ENCODE data around the gene WRNIP1.
A peak's percentile ranks its signal among the peaks of the same experiment; 100 is the strongest.

The WRNIP1 gene
- 16.3 to 53.3 (median 37.8) reads per million in 18 experiments for total RNA-seq

DNA sequence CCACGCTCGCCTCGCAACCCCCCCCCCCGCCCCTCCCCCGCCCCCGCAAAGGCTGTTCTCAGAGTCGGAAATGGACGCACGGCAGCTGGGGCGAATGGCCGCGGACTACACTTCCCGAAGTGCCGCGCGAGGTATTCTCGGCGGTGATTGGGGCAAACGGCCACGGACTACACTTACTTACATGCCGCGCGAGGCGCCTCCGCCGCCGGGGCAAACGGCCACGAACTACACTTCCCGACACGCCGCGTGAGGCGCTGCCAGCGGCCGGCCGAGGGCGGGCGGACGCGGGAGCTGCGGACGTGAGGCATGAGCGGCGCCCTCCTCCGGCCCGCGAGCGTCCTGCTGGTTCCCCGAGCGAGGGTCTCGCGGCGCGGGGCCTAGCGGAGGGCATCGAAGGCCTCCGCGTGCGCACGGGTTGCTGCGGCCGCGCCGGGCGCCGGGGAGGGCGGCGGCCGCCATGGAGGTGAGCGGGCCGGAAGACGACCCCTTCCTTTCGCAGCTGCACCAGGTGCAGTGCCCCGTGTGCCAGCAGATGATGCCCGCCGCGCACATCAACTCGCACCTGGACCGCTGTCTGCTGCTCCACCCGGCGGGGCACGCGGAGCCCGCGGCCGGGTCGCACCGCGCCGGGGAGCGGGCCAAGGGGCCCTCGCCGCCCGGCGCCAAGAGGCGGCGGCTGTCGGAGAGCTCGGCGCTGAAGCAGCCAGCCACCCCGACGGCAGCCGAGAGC is at the start of gene WRNIP1:
TSS of gene WRNIP1 (plus strand) at position 228 of the 730 bp plus-strand sequence. CDS start at position 458, 230 bp downstream.
- DNase-seq, result peak; percentile 99 to 100

DNA sequence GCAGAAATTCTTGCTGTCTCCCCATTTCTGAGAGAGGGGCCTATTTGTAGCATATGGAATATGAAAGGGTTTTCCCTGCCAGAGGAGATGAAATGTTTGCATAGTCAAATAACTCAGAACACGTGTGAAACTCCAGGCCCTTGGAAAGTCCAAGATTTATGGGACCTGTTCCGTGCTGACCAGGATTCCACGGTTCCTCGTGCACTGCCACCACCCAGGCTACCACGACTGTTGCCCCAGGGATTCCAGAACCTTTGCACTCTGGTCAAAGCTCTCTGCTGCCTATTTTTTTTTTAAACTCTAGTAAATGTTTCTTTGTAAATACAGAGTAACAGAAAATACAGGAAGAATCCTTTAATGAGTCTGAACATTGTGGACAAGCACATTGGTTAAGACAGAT is 49.5 kb upstream of the WRNIP1 start:
- no peak for DNase-seq

DNA sequence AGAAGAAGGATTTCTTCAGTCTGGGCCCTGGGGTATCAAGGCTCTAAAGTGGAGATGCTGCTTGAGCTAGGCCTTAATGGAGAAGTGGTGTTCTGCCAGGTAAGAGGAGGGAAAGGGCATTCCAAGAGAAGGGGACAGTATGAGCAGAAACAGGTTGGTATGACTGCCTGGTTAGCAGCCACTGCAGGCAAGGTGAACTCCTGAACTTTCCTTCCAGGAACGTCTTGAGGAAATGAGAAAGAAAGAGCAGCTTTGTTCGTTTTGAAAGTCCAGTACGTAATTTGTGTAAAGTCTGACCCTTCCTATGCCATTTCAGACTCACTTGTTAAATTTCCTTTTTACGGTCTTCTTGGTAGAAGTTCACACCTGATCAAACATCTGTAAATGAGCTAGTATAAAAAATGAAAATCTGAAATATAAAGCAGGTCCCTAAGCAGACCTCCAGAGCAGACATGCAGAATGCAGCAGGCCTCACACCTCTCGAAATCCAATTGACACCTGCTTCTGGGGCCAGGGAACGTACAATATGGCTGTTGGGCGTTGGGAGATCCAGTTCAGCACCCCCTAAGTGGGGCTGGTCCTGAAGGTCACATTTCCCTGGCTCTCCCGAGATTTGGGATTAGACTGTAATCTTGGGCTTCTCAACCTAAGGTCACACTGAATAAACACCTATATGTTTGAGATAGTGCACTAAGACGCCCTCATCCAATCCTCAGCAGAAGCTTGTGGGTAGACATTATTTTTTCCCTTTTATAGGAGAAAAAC is 48.1 kb upstream of the WRNIP1 start:
- no peak for DNase-seq

DNA sequence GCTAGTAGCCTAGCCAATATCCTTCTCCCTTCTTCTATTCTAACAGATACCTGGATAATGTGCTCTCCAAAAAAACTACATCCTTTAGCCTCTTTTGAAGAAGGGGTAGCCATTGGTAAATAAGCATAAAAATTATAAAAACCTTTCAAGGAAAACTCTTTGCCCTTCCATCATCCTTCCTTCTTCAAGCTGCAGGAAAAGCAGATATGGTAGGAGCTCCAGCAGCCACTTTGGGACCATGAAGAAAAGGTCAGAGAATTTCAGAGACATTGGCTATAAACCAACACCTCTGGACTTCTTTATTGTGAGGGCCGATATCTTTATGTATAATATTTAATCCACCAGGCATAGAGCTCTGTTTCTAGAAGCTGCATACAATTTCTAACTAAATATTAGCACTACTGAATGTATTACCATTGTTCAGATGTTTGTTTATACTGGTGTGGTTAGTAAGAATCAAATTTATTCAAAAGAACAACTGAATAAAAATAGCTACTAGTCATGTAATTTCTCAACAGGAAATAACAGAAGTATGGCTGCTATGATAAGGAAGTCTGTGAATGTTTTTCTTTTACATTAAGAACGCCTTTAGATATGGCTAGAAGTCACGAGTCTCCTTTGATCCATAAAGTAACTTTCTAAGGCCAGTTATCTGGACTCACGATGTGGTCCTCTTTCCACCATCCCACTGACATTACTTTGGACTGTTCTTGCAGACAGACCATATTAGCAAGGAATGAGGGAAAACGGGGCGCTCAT is 46.7 kb upstream of the WRNIP1 start:
- DNase-seq, result peak in 1 of 2 donors; percentile 19

DNA sequence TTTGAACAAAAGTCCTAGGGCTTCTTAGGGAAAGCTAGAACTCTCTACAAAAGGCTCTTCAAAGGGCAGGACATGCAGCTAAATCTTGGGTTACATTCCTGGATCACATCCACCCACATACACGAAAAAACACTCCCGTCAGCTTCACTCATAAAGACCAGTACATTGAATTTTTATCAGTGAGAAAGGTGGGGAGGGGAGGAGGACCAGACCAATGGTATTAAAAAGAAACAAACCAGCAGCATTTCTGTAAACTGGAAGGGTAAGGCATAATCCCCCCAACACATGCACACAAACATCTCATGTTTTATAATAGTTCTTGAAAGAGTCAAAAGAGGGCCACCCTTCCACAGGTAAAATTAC is 46.1 kb upstream of the WRNIP1 start:
- no peak for DNase-seq

DNA sequence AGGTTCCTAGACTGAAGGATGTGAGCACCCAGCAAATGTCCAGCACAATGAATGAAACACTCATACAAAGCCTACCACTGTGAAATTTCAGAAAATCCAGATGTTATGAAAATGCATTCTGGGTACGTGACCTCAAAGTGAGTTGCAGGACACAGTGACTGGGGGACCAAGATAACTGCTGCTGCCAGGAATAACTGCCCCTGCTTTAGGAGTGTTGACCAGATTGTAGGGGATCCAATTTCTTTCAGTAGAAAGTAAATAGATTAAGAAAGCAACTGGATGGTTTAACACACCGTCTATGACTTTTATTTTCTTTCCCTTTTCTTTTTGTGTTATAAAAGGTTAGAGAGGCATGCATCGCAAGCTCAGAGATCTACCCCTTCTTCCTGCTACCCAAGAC is 44.0 kb upstream of the WRNIP1 start:
- no peak for DNase-seq

DNA sequence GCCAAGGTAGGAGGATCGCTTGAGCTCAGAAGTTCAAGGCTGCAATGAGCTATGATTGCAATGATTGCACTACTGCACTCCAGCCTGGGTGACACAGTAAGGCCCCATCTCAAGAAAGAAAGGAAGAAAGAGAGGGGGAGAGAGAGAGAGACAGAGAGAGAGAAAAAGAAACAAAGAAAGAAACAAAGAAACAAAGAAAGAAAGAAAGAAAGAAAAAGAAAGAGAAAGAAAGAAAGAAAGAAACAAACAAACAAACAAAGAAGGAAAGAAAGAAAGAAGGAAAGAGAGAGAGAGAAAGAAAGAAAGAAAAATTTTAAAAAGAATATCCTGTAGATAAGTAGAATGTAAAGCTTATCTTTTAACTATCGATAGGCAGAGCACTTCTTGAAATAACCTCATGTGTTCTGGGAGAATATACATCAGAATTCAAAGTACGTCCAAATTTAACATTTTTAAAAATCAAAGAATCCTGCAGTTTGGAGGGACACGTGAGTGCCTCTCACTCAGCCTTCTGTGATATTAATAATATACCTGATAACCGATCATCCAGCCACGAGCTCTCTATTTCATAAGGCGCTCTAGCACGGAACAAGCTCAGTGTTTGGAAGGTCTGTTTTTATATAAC is 39.7 kb upstream of the WRNIP1 start:
- no peak for DNase-seq

DNA sequence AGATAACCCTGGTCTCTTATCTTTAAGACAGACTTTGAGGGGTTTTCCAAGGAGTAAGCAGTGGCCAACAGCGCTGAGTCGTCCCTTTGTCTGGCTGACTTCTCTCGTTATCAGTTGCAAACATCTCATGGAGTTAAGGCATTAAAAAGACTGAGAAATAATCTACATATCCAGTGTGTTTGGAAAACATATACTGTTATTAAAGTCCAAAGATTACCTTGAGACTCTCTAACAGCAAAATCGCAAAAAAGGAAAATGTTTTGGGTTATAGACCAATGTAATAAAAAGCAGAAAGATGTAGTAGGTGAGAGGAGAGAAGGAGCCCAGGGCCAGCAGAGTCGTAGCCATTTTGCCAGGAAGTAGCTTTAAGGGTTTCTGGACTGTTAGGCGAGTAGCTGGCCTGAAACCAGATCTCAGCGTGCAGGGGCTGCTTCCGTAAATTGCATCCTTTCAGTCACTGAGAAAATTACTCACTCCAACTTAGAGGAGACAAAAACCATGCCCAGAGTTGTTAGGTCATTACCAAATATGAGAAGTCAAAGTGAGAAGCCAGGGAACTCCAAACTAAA is 39.1 kb upstream of the WRNIP1 start:
- DNase-seq, result peak; percentile 93 to 95

DNA sequence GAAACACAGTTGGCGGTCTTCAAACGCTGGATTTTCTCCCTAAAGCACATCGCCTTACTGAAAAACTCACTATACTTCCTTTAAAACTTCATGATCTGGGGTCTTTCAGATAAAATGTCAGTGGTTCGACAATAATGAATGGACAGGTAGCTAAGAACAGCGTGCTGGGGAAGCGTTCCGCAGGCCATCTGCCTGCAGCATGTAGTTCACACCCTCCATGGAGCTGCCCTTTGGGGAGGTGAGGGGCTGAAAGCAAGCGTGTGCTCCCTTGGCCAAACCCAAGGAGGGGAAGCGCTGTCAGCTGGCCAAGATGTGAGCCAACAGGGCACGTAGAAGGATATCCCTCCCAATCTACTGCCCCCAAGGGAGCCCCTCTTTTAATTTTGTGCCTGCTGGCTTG is 35.3 kb upstream of the WRNIP1 start:
- DNase-seq, result no peak

DNA sequence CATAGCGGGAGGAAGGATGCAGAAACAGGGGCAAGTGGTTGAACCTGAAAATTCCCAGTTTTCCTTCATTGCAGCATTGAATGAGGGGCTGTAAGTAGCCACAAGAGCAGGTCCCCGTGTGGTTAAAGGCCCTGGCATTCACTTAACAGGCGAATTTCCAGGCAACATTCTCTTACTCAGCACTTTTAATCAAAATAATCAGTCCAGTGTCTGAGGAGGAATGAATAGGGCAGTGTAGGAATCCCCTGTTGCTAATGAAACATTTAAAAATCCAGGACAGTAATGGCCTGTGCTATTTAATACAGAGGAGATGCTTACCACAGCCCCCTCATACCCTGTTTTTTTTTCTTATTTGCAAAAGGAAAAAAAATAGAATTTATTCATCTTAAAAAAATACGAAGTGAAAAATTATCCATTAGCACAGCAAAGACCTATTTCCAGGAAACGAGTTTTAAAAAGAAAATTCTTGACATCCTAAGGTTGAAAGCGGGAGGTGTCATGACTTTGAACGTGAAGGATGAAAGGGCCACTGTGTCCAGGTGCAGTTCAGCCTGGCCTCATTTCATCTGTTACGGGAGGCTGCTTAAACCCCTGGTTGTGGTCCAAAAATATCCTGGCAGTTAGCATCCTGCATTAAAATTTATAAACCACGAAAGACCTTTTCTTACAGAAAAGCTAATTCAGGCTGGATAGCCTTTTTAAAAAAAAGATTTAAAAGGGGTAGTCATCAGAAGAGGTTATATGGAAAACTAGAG is 34.7 kb upstream of the WRNIP1 start:
- DNase-seq, result no peak

DNA sequence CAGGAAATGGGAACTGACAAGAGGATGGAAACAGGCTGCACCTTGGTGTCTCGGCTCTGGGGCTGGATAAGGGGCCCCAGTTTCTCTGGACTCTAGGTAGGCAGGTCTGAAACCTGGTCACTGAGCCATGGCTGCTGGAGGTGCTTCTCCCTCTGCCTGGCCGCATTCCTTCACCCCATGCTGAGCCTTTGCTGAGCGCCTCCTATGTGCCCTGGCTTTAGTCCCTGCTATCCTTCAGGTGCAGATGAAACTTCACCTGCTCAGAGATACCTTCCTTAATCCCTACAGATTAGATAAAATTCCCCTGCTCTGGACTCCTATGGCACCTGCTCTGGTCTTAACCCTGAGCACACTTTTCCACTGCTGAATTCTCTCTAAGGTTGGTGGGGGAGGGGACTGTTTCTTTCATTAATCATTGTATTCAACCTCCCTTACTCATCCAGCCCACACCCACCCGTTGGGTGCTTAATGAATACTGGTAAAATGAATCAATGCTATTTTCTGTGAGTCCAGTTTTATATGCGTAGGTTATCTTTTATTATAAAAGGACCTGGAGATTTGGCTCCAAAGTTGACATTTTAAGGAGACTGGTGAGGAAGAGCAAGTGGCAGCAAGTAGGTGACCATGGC is 33.8 kb upstream of the WRNIP1 start:
- no peak for DNase-seq

DNA sequence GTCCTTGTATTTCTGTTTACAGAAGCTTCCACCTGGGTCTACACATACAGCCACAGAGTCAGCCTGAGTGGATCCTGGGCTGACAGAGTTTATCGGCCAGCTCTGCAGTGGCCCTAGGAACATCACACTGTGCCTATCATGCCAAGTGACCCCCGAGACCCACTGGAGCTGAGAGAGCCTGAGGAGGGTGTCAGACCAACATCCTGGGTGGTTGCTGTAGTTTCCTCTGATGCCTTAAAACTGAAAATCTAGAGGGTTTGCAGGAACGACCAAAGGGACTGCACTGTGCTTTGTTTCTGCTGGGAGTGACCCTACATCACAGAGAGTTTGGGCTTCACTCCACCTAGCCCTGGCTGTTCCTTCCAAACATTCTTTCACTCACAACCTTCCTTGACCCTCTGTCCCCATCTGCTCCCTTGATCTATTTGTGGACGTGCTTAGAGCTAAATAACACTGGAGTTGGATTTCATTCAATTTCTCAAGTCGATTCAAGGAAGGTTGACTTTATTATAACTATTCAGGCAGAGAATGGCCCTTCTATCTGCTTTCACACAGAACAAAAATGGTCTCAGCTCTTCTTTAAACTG is 32.6 kb upstream of the WRNIP1 start:
- no peak for DNase-seq

DNA sequence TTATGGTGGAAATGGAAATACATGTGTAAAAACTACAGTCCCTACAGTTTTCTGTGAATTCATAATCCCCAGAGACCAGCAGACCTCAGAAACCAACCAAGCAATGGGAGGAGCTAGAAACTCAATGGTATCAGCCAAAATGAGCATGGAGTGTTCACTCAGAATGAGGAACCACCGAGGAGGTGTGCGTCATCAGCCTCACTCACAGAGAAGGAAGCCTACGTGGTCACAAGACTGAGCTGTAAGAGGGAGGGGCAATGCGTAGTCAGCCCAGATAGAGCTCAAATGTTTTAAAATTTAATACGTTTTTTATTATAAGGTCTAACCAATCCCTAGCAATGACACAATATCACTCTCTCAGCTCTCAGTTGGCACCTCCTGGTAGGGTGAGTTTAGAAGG is 31.9 kb upstream of the WRNIP1 start:
- DNase-seq, result peak; percentile 97 to 98

DNA sequence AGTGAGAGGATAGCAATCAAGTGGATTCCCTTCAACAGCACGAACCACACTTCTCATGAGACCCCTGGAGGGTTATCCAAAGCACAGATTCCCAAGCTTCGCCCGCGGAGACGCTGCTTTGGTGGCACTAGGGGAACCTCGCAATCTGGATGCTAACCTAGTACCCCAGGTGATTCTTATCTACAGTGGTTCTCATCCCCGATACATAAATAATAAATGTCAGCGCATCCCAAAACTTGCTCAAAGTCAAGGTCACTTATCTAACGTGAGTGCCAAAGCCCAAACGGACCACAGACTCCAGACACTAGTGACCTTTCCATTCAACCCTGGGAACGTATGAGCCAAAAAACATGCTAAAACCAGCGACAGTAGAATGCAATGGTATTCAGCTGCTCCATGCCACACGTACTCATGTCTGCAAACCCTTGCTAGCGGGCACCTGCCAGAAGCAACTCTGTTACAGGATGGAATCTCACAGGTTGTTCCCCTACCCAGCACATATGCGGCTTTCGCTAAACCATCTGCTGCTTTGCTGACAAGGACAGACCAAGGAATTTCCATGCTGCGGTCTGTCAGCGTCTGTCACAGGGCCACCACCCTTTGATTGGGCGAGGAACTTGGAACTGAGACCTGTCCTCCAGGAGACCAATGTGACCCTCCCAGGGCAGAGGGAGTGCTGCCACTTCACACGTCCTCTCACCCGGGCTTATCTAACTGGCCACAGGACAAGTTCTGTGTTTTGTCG is 31.3 kb upstream of the WRNIP1 start:
- no peak for DNase-seq

DNA sequence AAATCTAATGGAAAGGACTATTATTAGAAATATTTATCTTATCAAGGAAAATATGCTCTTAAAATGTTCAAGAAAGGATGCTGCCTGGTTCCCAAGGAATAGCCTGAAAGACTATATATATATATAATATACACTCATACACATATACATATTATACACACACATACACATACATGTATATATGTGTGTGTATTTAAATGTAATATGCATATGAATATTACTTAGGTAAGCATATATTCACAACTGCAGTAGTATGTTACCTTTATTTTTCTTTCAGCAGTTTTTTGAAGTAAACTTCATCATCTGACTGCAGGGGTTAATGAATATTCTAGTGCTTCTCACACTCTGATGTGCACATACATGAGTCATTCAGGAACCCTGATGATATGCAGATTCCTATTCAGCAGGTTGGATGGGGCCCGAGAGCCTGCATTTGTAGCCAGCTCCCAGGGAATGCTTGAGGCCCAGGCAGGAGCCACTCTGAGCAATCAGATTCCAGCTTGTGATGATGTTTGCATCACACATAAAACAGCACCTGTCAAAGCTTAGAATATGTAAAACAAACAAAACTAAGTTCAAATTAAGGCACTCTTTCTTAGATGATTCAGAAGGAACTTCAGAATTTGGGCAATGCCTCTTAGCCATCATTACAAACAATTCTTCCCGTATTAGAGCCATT is 30.6 kb upstream of the WRNIP1 start:
- peak in 1 of 2 donors; percentile 32 for DNase-seq

DNA sequence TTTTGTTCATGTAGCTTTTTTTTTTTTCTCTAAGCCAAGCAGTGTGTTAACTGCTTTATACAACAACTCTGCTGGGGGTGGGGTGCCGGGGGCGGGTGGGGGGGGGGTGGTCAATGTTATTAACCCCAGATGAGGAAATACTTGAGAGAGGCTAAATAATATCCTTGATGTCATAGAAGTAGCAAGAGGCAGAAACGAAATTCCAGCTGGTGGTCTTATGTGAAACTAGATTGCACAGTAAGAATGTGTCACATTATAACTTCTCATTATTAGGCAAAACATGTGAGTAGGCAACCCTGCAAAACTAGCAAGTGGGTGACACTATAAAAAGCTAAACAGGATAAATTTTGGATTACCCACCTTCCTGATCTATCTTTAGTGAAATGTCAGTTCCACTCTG is 27.3 kb upstream of the WRNIP1 start:
- peak; percentile 23 to 63 for DNase-seq

DNA sequence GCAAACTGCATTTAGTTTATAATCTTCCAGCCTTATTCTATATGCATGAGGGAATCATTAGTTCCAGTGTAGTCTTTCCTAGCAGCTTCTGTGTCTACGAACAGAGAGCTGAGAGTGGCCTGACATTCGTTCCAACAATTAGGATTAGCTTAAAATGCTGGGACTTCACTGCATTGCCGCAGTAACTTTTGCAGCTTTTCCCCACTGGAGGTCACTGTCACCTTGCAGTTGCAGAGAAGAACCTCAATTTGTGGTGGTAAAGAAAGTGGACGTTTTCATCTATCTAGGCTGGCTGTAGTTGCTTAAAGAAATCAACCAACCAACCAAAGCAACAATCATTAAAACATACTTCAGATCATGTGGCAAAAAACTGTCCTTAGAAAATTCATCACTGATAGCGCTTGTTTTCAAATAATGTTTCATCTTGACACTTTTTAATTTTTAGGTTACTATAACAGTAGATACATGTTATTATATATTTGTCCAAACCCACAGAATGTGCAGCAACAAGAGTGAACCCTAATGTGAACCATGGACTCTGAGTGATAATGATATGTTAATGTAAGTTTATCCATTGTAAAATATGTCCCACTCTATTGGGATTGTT is 26.7 kb upstream of the WRNIP1 start:
- DNase-seq, result peak; percentile 81

DNA sequence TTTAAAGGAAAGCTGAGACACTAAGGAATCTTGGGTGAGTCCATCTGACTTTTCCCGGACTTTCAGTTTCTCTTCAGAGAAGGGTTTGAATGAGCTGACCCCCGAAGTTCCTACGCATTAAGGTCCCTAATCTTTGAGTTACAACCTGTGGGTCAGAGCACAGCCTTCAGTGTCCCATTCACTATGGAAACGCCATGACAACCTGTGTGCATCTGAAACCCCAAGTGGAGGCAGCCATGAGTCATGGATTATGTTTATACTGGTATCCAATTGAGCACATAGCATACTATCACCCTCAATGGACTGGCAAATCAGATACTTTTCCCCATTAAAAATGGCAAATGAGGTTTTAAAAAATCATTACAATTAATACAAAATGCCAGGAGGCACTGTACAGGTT is 25.9 kb upstream of the WRNIP1 start:
- DNase-seq, result no peak

DNA sequence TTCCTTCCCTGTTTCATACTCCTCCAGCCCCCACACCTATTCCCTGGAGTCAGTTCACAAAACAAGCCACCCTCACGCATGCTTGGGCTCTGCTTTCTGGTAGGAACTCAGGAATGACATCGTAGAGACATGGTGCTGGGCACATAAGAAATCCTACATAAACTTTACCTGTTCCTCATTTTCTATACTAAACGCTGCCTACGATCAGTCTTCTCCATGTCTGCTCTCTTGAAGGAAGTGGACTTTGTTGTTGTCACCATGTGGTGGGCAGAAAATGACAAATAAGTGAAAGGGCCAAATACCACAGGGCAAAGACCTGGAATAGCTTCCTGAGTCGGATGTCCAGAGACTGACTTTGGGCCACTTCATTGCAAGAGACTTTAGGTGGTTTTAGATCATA is 24.6 kb upstream of the WRNIP1 start:
- peak; percentile 69 to 82 for DNase-seq
